ENCODE data around the gene COTL1.
"Not testable (repeated sequence)": the region's sequence is repeated elsewhere in the genome, so short reads cannot be mapped to it uniquely, and the experiment has no call there.

COTL1 gene

DNA sequence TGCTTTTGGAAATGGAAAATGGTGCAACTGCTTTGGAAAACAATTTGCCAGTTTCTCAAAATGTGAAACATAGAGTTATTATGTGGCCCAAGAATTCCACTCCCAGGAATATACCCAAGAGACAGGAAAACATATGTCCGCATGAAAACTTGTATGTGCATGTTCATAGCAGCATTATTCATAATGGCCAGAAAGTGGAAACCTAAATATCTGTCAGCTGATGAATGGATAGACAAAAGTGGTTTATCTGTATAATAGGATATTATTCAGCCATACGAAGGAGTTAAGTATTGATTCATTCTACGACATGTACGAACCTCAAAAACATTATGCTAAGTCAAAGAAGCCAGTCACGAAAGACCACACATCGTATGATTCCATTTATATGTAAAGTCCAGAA, 7.7 kb upstream of the COTL1 start:
- H3K36me3 ChIP-seq (ENCODE audit: insufficient read depth, low read length), result no peaks in the 10 kb centered on the region
- H3K9me3 ChIP-seq (replicated peaks; ENCODE audit: low read length), result no peaks in the 10 kb centered on the region
- no peak overlapping the region for H3K4me2 ChIP-seq (ENCODE audit: low read length)
- H3K9ac ChIP-seq (ENCODE audit: low read depth, low read length), result no peak overlapping the region
- H3K4me1 ChIP-seq (ENCODE audit: control insufficient read depth, insufficient read depth, low read length), result peaks cover 3% of the 10 kb centered on the region
- no peak overlapping the region for H3K4me3 ChIP-seq (ENCODE audit: low read length)
- no peaks in the 10 kb centered on the region for H3K27me3 ChIP-seq (ENCODE audit: control insufficient read depth, insufficient read depth, low read length)

DNA sequence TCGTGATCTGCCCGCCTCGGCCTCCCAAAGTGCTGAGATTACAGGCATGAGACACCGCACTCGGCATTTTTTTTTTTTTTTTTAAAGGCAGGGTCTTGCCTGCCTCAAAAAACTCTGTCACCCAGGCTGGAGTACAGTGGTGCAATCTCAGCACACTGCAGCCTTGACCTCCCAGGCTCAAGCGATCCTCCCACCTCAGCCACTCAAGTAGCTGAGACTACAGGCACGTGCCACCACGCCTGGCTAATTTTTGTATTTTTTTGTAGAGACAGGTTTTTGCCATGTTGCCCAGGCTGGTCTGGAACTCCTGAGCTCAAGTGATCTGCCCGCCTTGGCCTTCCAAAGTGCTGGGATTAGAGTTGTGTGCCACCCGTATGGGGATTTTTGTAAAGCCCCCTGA, 3.0 kb upstream of the COTL1 start:
- not testable (repeated sequence) for H3K4me3 ChIP-seq (ENCODE audit: low read length); H3K4me2 ChIP-seq (ENCODE audit: low read length); H3K9ac ChIP-seq (ENCODE audit: low read depth, low read length); H3K36me3 ChIP-seq (ENCODE audit: insufficient read depth, low read length); H3K27me3 ChIP-seq (ENCODE audit: control insufficient read depth, insufficient read depth, low read length); H3K9me3 ChIP-seq (replicated peaks; ENCODE audit: low read length)
- H3K4me1 ChIP-seq (ENCODE audit: control insufficient read depth, insufficient read depth, low read length), result peaks cover 18% of the 10 kb centered on the region

DNA sequence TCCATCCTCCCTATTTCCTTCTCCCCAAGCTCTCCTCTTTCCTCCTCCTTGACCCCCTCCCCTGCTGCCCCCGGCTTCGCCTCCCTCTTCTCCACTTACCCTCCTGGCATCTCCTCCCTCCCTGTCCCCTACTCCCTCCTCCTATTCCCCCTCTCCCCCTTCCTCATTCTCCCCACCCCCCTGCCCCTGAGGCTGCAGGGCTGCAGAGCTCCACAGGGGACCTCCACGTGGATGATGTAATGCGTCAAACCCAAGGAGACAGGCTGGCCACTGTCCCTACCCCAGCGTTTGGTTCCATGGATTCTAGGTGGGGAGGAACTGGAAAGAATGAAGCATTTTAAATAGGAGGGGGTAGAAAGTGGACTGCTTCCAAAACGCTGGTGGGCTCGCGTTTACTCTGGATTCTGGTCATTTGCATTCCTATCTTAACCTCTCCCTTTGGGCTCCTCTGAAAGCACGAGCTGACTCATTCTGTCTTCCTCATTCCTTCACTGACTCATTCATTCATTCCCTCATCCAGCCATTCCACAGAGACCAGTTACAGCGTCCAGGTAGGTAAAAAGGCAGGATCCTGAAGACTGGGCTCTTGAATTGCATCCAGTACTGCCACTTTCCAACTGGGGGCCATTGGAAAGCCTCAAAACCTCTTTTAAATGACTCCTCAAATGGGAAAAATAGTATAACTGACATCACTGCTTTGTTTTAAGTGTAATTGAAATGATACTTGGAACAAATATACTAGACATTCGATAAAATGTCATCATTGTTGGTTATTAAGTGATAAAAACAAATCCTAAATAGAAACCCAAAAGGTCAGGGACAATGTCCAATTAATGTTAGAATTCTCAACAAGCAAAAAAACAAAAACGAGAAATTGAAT, 943 bp upstream of the COTL1 start:
- Histone ChIP-seq H3K9ac (ENCODE audit: low read depth, low read length) (peak overlapping the region; percentile 36), H3K4me2 (ENCODE audit: low read length) (peak overlapping the region; percentile 80), H3K9me3 (replicated peaks; ENCODE audit: low read length) (no peaks in the 10 kb centered on the region), H3K36me3 (ENCODE audit: insufficient read depth, low read length) (peaks cover 21% of the 10 kb centered on the region), H3K27me3 (ENCODE audit: control insufficient read depth, insufficient read depth, low read length) (no peaks in the 10 kb centered on the region), H3K4me3 (ENCODE audit: low read length) (peak overlapping the region; percentile 58), H3K4me1 (ENCODE audit: control insufficient read depth, insufficient read depth, low read length) (peaks cover 29% of the 10 kb centered on the region)

DNA sequence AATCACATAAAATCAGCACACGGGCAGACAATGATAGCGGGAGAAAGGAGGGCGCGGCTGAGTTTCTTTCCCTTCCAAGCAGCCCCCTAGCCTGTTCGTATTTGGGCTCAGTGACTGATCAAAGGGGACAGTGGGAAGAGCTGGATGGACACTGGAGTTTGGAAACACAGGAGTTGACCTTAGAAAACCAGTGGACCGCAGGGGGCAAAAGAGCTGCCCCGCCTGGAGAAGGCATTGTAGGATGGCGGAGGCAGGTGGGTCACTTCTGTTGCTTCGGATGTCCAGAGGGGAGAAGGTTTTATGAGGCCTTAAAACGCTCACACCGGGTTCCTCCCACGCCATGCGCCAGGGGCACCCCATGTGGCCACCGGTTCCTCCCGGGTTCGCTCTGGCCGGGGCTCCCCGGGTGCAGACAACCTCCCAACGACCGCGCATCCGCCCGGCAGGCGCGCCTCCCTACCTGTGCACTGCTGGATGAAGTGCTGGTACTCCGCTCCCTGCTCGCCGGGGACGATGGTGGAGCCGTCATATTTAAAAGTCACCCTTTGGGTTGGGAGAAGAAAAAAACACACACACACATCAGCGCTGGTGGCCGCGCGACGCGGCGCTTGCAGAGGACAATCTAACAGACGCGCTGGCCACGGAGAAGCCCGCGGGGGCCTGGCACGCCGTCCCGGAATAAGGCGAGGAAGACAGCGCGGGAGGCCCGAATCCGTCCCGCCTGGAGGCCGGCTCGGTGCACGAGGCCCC, 662 bp downstream of the COTL1 start:
- Histone ChIP-seq H3K9me3 (replicated peaks; ENCODE audit: low read length) (no peaks in the 10 kb centered on the region), H3K4me1 (ENCODE audit: control insufficient read depth, insufficient read depth, low read length) (peaks cover 29% of the 10 kb centered on the region), H3K9ac (ENCODE audit: low read depth, low read length) (peak overlapping the region; percentile 82), H3K36me3 (ENCODE audit: insufficient read depth, low read length) (peaks cover 32% of the 10 kb centered on the region), H3K27me3 (ENCODE audit: control insufficient read depth, insufficient read depth, low read length) (no peaks in the 10 kb centered on the region), H3K4me3 (ENCODE audit: low read length) (peak overlapping the region; percentile 89), H3K4me2 (ENCODE audit: low read length) (peak overlapping the region; percentile 94)

DNA sequence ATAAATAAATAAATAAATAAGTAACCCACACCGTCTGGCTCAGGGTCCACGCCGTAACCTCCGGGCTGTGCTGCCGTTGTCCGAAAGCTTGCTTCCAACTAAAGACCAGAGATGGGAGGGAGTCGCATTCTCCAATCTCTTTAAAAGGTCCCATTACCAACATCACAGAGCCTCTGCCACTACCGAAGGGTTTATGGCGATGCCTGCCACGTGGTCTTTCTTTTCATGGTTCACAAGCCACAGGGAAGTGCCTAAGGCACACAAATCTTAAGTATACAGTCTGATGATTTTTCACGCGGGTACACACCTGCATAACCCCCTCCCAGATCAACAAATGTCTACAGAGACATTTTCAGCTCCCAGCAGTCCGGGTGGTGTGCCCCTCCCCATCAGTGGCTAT, 1.4 kb downstream of the COTL1 start:
- peaks cover 36% of the 10 kb centered on the region for H3K36me3 ChIP-seq (ENCODE audit: insufficient read depth, low read length)
- H3K4me2 ChIP-seq (ENCODE audit: low read length), result peak overlapping the region; percentile 94
- peaks cover 26% of the 10 kb centered on the region for H3K4me1 ChIP-seq (ENCODE audit: control insufficient read depth, insufficient read depth, low read length)
- peak overlapping the region; percentile 82 for H3K9ac ChIP-seq (ENCODE audit: low read depth, low read length)
- H3K4me3 ChIP-seq (ENCODE audit: low read length), result peak overlapping the region; percentile 89
- H3K27me3 ChIP-seq (ENCODE audit: control insufficient read depth, insufficient read depth, low read length), result no peaks in the 10 kb centered on the region
- no peaks in the 10 kb centered on the region for H3K9me3 ChIP-seq (replicated peaks; ENCODE audit: low read length)

DNA sequence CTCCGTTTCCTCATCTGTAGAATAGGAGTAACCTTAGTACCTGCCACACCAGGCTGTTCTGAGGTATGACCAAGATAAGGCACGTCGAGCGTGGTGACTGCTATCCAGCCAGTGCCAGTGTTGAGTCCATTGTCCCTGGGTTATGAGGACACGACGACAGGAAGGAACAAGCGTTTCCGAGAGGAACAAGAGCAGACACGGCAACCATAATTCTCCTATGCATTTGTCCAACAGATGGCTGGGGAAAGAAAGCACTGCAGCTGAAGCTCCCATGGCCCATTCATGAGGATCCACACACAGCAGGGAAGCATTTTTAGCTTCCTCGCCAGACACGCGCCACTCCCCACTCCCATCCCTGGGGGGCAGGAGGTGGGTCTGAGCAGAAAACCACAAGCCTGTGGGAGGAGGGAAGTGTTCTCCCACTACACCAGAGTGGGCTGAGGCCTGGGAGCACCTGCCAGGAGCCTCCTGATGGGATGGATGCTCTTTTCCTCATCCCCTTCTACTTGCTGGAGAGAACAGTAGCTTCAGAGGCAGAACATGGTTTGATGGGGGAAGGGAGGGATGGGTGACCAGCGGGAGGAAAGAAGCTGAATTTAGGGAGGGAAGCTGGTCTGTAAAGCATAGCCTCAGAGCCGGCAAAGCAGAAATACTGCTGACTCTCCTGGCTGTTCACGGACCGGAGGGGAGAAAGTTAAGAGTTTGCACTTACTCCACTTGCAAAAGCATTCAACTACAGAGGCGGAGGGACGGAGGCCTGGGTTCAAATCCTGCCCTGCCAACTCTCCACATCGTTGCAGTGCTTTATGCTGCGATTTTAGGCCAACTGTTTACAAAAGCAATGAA, 2.7 kb downstream of the COTL1 start:
- Histone ChIP-seq H3K4me2 (ENCODE audit: low read length) (peak overlapping the region; percentile 94), H3K9ac (ENCODE audit: low read depth, low read length) (no peak overlapping the region), H3K27me3 (ENCODE audit: control insufficient read depth, insufficient read depth, low read length) (no peaks in the 10 kb centered on the region), H3K36me3 (ENCODE audit: insufficient read depth, low read length) (peaks cover 46% of the 10 kb centered on the region), H3K9me3 (replicated peaks; ENCODE audit: low read length) (no peaks in the 10 kb centered on the region), H3K4me3 (ENCODE audit: low read length) (peak overlapping the region; percentile 89), H3K4me1 (ENCODE audit: control insufficient read depth, insufficient read depth, low read length) (peaks cover 26% of the 10 kb centered on the region)

DNA sequence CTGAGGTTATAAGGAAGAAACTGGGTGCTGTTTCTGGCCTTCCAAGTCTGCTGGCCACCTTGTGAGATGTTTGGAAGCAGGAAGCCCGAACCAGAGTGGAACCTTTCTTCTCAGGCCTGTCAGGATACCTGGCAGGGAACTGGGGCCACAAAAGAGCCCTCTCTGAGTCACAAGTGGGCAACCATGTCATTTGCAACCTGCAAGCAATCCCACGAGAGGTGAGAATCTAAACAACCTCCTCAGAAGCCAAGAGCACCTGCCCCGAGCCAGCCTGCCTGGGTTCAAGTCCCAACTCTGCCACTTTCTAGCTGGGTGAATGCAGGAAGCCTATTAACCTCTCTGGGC, 3.3 kb downstream of the COTL1 start:
- H3K36me3 ChIP-seq (ENCODE audit: insufficient read depth, low read length), result peaks cover 51% of the 10 kb centered on the region
- peaks cover 26% of the 10 kb centered on the region for H3K4me1 ChIP-seq (ENCODE audit: control insufficient read depth, insufficient read depth, low read length)
- H3K4me2 ChIP-seq (ENCODE audit: low read length), result no peak overlapping the region
- H3K9me3 ChIP-seq (replicated peaks; ENCODE audit: low read length), result no peaks in the 10 kb centered on the region
- no peaks in the 10 kb centered on the region for H3K27me3 ChIP-seq (ENCODE audit: control insufficient read depth, insufficient read depth, low read length)
- H3K9ac ChIP-seq (ENCODE audit: low read depth, low read length), result no peak overlapping the region
- no peak overlapping the region for H3K4me3 ChIP-seq (ENCODE audit: low read length)

DNA sequence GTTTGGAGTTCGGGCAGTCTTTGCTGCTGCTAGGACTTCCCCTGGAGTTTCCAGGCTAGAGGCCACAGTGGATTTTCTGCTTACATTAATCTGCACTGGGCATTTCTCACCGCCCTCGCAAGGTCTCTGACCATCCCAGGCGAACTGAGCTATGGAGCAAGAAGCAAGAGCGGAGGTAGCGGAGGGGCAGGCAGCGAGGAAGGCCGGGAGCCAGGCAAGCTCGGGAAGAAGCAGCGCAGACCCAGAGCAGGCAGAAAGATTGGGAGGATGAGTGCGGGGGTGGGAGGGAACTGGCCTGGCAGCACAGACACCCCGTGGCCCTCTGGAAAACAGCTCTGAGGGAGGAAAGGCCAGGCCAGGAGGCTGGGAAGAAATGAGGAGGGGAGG, 3.8 kb downstream of the COTL1 start:
- Histone ChIP-seq H3K27me3 (ENCODE audit: control insufficient read depth, insufficient read depth, low read length) (no peaks in the 10 kb centered on the region), H3K9ac (ENCODE audit: low read depth, low read length) (no peak overlapping the region), H3K4me2 (ENCODE audit: low read length) (no peak overlapping the region), H3K4me1 (ENCODE audit: control insufficient read depth, insufficient read depth, low read length) (peaks cover 21% of the 10 kb centered on the region), H3K36me3 (ENCODE audit: insufficient read depth, low read length) (peaks cover 53% of the 10 kb centered on the region), H3K9me3 (replicated peaks; ENCODE audit: low read length) (no peaks in the 10 kb centered on the region), H3K4me3 (ENCODE audit: low read length) (no peak overlapping the region)

DNA sequence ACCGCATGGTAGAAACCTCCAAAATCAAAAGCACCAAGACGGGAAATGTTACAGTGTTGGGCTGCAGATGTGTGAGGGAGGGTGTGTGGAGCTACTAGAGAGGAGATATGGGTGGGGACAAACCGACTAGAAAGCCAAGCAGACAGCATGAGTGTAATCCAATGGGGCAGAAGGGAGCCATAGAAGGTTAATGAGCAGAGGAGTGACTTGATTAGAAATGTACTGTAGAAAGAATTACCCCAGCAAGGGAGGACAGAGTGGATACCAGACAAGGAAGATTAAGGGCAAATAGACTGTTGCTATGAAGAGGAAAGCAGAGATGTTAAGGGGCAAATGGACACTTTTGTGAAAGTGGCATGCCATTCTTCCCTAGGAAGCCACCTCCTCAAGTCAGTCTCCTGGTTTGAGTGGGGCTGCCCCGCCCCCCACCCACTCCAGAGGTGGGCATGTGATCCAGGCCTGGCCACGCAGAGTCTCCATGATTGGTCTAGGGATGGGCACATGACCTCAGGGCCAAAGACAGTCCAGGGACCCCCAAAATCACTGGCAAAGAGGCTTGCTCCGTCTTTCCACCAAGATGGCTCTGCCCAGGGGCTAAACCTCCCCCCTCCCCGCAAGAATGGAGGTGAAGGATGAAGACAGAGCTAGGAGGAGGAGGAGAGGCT, 4.3 kb downstream of the COTL1 start:
- H3K27me3 ChIP-seq (ENCODE audit: control insufficient read depth, insufficient read depth, low read length), result no peaks in the 10 kb centered on the region
- H3K9ac ChIP-seq (ENCODE audit: low read depth, low read length), result no peak overlapping the region
- peaks cover 16% of the 10 kb centered on the region for H3K4me1 ChIP-seq (ENCODE audit: control insufficient read depth, insufficient read depth, low read length)
- H3K4me3 ChIP-seq (ENCODE audit: low read length), result no peak overlapping the region
- H3K36me3 ChIP-seq (ENCODE audit: insufficient read depth, low read length), result peaks cover 56% of the 10 kb centered on the region
- no peak overlapping the region for H3K4me2 ChIP-seq (ENCODE audit: low read length)
- no peaks in the 10 kb centered on the region for H3K9me3 ChIP-seq (replicated peaks; ENCODE audit: low read length)

DNA sequence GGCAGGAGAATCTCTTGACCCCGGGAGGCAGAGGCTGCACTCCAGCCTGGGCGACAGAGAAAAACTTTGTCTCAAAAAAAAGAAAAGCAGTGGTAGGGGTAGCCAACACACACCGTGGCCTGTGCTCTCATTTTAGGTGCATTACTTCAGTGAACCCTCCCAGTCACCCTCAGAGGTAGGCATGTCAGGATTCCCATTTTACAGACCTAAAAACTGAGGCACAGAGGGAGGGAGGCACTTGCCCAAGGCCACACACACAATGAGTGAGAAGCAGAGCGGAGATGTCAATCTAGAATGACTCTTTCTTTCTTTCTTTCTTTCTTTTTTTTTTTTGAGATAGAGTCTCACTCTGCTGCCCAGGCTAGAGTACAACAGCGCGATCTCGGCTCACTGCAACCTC, 5.2 kb downstream of the COTL1 start:
- Histone ChIP-seq H3K9me3 (replicated peaks; ENCODE audit: low read length) (no peaks in the 10 kb centered on the region), H3K27me3 (ENCODE audit: control insufficient read depth, insufficient read depth, low read length) (no peaks in the 10 kb centered on the region), H3K36me3 (ENCODE audit: insufficient read depth, low read length) (peaks cover 59% of the 10 kb centered on the region), H3K4me1 (ENCODE audit: control insufficient read depth, insufficient read depth, low read length) (peaks cover 14% of the 10 kb centered on the region), H3K4me3 (ENCODE audit: low read length) (no peak overlapping the region), H3K4me2 (ENCODE audit: low read length) (no peak overlapping the region), H3K9ac (ENCODE audit: low read depth, low read length) (no peak overlapping the region)

DNA sequence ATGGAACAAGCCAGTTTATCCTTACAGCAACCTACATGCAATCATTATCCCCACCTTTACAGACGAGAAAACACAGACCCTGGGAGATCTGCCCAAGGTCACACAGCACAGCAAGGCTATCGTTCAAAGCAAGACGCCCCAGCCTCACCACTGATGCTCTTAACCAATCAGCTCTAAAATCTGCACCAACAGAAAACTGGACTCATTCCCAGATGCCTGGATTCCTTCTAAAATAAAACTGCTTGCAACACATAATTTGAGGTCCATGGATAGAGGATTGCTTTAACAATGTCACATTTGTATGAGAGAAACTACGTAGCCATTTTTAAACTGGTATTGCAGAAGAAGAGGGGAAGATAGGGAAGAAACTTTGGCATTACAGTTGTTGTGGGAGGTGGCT, 6.8 kb downstream of the COTL1 start:
- Histone ChIP-seq H3K4me3 (ENCODE audit: low read length) (no peak overlapping the region), H3K36me3 (ENCODE audit: insufficient read depth, low read length) (peaks cover 74% of the 10 kb centered on the region), H3K9ac (ENCODE audit: low read depth, low read length) (no peak overlapping the region), H3K27me3 (ENCODE audit: control insufficient read depth, insufficient read depth, low read length) (no peaks in the 10 kb centered on the region), H3K9me3 (replicated peaks; ENCODE audit: low read length) (no peaks in the 10 kb centered on the region), H3K4me1 (ENCODE audit: control insufficient read depth, insufficient read depth, low read length) (peaks cover 13% of the 10 kb centered on the region), H3K4me2 (ENCODE audit: low read length) (no peak overlapping the region)
